GM21367 (cell line): Measurements from ENCODE around the gene PIK3R3.

Experiments
- ATAC-seq: cut with Tn5 transposase; IDR thresholded peaks from one replicate; pipeline ENCODE4 v1.9.1; 2021; ENCODE audit not compliant: unreplicated experiment

PIK3R3 gene

DNA sequence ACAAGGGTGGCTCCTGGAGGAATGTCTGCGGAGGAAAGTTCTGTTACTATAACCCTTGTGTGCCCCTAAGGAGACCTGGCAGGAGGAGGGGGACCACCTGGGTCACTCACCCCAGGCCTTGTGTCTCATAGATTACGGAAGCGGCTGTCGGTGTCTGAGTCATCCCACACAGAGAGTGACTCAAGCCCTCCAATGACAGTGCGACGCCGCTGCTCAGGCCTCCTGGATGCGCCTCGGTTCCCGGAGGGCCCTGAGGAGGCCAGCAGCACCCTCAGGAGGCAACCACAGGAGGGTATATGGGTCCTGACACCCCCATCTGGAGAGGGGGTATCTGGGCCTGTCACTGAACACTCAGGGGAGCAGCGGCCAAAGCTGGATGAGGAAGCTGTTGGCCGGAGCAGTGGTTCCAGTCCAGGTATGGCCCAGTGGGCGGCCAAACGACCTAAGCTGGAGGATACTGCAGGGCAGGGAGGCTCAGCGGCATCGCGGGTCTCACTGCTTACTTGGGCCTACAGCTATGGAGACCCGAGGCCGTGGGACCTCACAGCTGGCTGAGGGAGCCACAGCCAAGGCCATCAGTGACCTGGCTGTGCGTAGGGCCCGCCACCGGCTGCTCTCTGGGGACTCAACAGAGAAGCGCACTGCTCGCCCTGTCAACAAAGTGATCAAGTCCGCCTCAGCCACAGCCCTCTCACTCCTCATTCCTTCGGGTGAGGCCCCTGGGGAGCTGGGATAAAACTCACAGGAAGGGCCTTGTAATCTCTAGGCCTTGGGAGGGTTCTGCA lies 101.4 kb downstream of the PIK3R3 start:
- no peak for ATAC-seq

DNA sequence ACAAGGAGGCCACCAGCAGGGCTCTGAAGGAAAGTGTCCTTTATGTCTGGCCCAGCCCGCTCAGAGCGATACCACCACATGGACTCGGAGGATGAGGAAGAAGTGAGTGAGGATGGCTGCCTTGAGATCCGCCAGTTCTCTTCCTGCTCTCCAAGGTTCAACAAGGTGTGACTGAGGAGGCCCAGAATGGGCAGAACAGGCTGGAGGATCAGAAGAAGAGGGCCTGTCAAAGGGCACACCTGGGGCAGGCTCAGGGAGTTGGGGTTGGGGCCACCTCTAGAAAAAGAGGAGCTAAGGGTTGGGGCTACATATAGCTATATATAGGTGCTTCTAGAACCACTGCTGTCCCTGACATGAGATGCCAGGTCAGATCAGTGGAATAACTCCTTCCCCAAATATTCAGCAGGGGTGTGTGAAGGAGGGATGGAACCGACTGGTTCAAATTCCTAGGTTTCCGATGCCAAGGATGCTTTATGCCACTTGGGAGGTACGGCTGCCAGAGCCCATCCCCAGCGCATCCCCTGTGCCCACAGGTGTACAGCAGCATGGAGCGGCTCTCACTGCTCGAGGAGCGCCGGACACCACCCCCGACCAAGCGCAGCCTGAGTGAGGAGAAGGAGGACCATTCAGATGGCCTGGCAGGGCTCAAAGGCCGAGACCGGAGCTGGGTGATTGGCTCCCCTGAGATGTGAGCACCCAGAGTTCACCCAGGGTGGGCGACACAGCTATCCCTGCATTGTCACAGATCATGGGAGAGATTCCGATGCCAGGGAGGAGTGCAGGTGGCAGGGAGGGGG lies 102.2 kb downstream of the PIK3R3 start:
- ATAC-seq: no peak

DNA sequence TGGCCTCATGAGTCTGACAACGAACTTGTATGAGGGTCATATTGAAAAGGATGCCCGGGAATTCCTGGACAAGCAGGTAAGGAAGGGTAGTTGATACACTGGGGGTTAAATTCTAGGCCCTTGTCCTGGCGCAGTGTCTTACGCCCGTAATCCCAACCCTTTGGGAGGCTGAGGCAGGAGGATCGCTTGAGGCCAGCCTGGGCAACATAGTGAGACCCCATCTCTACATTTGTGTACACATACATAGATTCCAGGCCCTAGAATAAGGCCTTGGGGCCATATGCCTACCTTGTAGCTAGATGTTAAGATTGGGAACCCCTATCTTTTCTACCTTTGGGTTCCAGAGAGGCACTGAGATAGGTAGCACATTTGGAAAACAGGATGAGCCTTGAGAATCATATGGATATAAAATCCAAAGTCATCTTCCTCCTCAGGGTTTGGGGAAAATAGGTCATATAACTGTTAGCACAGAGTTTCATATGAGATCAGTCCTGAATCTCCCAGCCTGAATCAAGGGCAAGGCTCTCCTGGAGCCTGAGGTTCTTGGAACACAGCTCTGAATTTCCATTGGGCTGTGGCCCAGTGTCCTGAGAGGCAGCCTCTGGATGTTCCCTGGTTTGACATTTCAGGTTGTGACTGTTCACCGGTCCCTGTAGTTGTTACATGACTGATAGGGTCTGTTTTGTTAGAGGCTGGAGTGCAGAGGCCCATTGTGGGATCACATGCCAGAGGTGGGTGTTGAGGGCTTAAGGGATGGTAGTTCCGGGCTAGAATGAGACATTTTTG lies 104.4 kb downstream of the PIK3R3 start:
- no peak for ATAC-seq

DNA sequence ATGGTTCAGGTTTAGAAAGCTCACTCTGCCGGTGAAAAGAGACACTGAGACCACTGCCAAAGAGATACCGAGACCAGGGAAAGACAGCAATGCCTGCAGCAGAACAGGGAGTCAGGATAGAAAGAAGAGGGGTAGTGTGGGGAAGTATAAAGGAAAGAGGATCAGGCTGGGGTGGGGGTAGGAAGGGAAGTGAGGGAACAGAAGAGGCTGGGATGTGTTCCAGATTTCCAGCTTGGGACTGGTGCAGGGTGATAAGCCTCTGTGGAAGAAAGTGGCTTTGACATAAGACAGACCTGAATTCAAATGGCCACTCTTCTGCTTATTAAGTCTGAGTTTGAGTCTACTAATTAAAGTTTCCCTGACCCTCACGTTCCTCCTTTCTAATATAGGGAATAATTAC lies 105.9 kb downstream of the PIK3R3 start:
- ATAC-seq: no peak

DNA sequence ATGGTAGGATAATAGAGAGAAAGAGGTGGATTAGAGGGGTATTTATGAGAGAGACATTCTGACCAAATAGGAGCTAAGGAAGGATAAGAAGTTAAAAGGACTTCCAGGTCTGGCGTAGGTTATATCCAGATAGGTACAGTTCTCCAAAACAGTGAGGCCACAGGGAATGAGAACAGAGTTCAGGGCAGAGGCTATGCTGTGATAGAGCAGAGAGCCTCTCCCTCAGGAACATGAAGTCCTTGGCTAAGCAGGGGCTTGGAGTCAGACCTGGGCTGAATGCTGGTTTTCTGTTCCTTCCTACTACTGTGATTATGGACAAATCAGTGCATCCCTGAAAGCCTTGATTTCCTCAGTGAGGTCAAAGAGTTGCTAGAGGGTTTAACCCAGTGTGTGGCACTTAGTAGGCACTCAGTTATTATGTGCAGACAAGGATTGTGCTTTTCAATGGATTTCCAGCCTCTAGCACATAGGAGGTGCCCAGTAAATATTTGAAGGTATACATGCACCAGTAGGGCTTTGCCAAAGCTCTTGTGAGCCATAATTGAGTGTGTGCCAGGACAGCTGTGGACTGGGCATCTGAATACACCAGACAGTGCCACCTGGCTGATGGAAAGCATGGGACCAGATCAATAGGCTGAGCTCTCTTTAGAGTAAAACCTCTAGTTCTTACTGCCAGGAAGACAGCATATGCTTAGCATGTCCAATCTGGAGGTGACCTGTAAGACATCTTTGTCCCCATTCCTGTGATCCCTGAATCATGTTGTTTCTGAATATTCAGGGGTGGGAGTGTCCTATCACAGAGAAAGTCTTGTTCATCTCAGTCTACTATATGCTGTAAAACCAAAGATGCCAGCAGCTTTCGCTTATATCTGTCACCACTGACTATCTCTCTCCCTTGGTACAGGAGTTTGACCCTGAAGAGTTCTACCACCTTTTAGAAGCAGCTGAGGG lies 111.1 kb downstream of the PIK3R3 start:
- ATAC-seq: no peak

DNA sequence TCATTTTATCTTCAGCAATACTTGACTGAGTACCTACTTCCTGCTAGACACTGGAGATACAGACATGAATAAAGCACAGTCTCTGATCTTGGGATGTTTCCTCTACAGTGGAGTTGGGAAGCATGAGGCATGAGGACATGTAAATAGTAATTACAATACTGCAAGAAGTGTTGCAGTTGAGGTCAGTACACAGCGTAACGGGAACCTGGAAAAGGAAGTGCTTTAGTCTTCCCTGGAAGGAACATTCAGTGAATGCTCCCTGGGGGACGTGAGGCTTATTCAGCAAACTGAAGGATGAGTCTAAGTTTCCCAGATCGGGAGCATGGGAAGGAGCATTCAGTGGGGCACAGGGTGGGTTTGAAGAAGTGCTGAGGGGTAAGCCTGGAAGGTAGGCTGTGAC lies 112.4 kb downstream of the PIK3R3 start:
- no peak for ATAC-seq

DNA sequence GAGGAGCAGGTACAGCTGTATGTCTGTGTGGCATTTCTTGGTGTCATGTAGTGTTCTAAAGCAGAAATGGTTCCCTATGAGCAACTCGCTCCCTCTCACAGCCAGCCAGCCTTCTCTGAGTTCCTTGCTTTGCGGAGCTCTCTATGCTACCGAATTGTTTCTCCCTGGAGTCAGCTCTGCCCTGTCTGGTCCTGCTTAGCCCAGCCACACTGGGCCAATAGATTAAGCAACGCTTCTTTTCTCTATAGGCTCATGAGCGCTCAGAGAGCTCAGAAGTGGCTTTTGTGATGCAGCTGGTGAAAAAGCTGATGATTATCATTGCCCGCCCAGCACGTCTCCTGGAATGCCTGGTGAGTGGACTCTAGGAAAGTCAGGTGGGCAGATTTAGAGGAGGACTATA lies 113.1 kb downstream of the PIK3R3 start:
- ATAC-seq: no peak

DNA sequence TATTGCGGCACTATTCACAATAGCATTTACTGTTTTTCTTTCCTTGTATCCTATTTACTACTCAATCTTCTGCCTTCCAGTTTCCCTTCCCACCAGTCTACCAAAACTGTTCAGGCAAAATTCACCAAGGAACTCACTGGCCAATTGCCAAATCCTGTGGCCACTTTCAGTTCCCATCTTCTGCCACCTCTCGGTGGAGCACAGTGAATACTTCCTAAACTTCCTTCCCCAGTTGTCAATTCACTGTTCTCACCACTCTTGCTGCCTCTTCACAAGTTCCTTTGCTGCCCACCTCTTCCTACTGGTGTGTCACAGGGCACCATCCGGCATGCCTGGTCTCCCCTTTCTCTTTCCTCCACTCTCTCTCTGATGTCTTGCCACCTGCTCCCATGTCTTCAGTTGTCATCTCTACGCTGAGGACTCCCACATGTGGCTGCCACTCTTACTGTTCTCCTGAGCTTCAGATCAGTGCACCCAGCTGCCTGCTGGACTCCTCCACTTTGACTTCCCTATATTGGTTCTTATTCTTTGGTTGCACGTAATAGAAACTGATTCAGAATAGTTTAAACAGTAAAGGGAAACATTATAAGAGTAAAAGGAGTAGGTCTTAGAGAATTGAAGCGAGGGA lies 114.4 kb downstream of the PIK3R3 start:
- no peak for ATAC-seq

DNA sequence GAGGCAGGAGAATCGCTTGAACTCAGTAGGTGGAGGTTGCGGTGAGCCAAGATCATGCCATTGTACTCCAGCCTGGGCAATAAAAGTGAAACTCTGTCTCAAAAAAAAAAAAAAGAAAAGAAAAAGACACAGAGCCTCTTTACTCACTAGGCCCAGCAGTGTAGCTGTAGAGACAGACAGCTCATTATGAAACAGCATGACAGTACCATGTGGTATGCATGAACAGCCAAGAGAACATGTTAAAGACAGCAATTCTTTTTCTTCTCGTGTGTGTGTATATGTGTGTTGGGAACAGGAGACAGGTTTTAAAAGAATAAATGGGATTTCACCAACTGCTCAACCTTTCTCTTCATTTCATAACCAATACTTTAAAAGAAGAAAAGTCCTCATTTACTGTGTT lies 118.8 kb downstream of the PIK3R3 start:
- ATAC-seq: no peak

DNA sequence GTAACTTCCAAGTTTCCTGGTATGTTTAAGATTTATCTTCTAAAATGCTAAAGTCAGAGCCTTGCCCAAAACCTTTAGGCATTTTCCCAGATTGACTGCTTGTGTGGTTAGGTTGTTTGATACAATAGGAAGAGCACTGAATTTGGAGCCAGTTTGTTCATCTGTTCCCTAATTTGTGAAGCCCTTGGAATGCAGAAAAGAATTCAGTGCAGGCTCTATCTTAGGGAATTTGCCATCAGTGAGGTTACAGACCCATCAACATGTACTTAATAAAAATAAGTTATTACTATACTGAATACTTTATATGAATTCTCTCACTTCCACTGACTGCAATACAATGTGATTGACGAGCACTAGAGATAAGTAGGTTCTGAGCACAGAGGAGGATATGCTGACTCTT lies 120.2 kb downstream of the PIK3R3 start:
- ATAC-seq: no peak

DNA sequence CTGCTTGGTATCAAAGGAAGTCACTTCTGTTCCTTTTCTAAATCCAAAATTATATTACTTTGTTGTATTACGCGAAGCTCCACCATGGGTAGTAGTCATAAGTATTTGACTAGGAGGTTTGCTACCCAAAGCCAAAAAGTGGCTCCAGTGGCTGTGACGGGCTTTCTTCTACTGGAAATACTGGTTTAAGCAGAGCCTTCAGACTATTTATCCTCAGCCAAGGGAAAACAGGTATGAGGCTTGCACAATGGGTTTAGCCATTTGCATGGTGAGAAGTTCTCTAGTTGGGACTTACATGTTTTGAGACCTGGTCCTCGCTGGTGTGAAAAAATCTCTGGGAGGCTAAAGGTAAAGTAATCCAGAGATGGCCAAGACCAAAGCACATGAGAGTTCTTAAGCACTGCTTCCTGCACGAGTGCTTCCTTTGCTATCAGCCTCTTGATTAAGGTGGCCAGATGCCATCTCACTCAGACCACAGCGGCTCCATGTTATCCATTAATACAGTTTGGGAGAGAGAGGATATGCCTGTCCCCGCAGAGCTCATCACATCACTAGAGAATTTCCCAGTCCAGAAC lies 121.2 kb downstream of the PIK3R3 start:
- ATAC-seq: no peak

DNA sequence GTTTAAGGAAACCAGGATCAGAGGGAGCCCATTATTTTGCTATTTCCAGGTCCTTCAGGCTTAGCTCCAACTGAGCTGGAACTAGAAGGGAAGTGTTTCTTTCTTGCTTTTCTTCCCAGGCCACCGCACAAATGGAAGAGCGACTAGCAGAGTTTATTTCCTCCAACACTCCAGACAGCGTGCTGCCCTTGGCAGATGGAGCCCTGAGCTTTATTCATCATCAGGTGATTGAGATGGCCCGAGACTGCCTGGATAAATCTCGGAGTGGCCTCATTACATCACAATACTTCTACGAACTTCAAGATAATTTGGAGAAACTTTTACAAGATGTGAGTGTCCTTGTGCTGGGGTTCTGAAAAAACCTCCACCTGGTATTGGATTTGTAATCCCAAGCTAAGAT lies 121.8 kb downstream of the PIK3R3 start:
- ATAC-seq: no peak

DNA sequence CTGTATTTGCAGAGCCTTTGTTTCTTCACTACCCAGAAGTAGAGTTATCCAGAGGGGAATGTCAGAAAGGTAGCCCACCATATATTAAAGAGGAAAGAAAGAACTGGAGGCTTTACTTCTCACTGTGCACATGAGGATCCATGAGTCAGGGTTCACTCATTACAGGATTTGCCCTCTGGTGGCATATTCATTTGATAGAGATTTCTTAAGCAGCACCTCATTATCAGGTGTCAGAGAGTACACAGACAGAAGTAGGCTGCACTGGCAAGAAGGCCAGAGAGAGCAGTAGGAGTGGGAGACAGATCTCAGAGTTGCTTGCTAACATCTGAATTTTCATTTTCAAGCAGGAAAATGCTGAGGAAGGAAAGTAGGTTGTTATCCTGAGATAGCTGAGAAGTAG lies 123.8 kb downstream of the PIK3R3 start:
- ATAC-seq: no peak

DNA sequence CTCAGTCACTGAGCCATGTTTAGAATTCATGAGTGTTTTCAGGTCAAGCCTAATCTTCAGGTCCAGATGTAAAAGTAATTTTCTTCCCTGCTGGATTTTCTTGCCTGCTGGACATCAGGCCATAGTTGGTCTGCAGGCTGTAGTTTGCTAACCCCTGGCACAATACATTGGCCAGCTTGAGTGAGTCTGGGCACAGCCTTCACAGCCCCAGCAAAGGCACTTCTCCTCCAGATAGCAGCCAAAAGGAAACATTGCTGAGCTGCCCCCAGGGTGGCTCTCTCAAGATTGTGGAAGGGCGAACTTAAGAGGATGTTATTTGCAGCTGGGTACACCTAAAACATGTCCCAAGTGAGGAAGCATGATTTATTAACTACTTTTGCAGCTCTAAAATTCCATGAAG lies 126.8 kb downstream of the PIK3R3 start:
- no peak for ATAC-seq

DNA sequence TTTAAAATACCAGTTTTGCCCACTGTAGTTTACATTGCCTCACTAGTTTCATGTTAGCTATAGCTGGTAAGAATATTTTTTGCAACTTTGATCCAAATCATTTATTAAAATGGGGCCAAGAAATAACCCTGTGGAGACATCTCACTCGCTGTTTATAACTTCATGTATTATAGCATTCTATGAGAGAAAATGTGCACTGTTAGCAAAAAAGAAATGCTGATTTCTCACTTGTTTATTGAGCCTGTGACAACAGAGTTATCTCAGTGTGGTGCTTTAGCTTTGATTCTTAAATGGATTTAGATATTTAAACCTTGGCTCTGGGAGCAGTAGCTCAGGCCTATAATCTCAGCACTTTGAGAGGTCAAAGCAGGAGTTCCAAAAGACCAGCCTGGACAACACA lies 127.9 kb downstream of the PIK3R3 start:
- no peak for ATAC-seq

DNA sequence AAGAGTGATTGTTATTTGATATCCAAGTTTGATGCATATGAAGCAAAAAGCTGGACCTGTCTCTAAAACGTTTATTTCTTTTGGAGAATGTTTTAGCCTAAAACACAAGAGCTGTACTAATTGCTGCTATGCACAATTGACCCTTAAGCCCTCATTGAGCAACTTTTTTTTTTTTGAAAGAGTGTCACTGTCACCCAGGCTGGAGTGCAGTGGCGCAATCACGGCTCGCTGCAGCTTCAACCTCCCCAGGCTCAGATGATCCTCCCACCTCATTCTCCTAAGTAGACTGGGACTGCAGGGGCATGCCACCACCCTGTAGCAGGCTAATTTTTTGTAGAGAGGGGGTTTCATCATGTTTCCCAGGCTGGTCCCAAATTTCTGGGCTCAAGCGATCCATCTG lies 129.1 kb downstream of the PIK3R3 start:
- no peak for ATAC-seq

DNA sequence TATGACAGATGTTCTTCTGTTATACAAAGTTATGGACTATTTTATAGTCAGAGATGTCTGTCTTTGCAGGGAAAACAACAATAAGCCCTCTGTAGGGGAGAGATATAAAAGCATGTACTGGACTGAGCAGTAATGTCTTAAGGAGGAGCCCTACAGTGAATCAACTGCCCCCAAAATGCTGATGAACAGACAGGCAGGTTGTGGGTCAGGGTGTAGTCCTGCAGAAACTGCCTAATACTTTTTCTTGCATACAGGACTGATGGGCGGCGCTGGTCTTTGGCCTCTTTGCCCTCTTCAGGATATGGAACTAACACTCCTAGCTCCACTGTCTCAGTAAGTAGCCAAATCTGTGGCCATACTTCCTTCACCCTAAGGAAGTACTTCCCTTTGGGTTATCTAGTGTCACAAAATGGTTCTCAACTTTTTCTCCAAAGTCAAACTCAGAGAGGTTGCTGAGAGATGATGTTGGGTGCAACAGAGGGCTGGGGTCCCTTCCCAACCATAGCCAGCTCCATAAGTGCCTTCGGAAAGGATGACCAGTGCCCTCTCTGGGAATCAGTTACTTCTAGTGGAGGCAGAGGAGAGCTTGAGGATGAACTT lies 129.8 kb downstream of the PIK3R3 start:
- ATAC-seq: no peak

DNA sequence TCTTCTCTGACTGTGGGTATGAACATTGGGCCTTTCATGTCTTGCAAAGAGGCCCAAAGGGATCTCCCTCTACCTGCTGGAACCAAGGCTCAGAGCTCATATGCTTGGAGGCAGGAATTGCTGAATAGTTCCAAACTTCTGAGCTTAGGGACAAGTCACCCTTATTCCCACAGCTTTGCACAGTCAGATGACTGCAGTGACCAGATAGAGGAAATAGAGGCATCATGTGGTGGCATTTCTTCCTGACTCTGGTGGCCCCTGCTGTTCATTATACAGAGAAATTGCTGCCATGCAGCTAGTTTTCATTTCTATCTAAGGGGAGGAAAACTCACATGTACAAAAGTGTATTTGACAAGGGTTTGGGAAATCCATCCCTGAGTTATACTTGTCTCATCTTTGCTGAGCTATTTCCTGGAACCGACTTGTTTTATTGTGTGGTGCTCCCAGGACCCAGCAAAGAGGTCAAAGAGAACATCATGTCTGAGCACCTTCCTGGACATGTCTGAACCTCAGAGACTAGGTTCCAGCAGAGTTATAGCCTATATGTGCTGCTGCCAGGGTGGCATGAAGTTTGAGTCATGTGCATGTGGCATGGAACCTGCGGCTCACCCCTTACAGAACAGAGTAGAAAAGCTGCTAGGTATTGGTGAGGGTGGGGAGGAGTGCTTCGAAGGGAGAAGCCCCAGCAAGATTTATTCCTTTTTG lies 131.2 kb downstream of the PIK3R3 start:
- ATAC-seq: no peak

DNA sequence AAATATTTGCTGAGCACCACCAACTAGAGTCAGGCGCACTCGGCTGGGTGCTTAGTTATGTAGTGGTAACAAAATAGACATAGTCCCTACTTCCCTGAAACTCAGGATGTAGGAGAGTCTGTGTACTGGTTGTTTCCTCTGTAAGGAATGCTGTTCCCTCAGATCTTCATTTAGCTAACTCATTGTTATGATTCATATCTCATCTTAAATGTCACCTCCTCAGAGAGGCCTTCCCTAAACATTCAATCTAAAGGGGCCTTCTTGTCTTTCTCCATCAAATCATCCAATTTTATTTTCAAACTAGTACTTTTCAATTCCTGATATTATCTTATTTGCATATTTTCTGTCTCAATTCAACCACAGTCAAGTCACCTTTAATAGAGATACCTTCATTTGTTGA lies 132.9 kb downstream of the PIK3R3 start:
- no peak for ATAC-seq
